ENCODE results near the gene POTEB. TPM values are rescaled to one million over a fixed set of nuclear protein-coding genes. Genes with fewer than 3 reads are reported as not detected.
A peak's percentile ranks its signal among the peaks of the same experiment; 100 is the strongest.
"Not testable (repeated sequence)": the region's sequence is repeated elsewhere in the genome, so short reads cannot be mapped to it uniquely, and the experiment has no call there.

The POTEB gene
- total RNA-seq = not detected
- polyA plus RNA-seq = not detected
- long read RNA-seq, donor 1 = 0 reads
- long read RNA-seq, donor 2 = 0 reads
- long read RNA-seq, donor 3 = 0 reads

GRCh38 chr15:21877635-21878034, at the start of gene POTEB:
Gene POTEB, minus strand, starts transcription at chr15:21877735. Its CDS starts 489 bp downstream, at chr15:21877246.
- intact Hi-C loops (cut with DNase I); H3K27ac ChIP-seq; H3K4me3 ChIP-seq; H3K27me3 ChIP-seq; H3K4me1 ChIP-seq (ENCODE audit: insufficient read depth); DNase-seq; H3K9me3 ChIP-seq; H3K36me3 ChIP-seq: not testable (repeated sequence)
- WGBS, 3 donors = no CpG with 5 or more reads among the region's 36 CpGs

- H3K9me3 ChIP-seq; intact Hi-C loops (cut with DNase I); H3K27ac ChIP-seq; H3K36me3 ChIP-seq; H3K4me1 ChIP-seq (ENCODE audit: insufficient read depth); H3K4me3 ChIP-seq; H3K27me3 ChIP-seq; DNase-seq: not testable (repeated sequence)
- no CpG with 5 or more reads among the region's 6 CpGs for WGBS, 3 donors
Observed at GRCh38 chr15:21890955-21891354, 13.4 kb upstream of the POTEB start.

GRCh38 chr15:21889542-21889941, 12.0 kb upstream of the POTEB start:
- no CpG with 5 or more reads among the region's 47 CpGs for WGBS, 3 donors
- H3K27me3 ChIP-seq; H3K27ac ChIP-seq; H3K4me1 ChIP-seq (ENCODE audit: insufficient read depth); DNase-seq; H3K4me3 ChIP-seq; H3K9me3 ChIP-seq; H3K36me3 ChIP-seq; intact Hi-C loops (cut with DNase I): not testable (repeated sequence)

GRCh38 chr15:21838831-21839230, 38.7 kb downstream of the POTEB start:
- peak in 2 of 5 donors; percentile 0 to 2 for DNase-seq
- WGBS, 3 donors = no CpG with 5 or more reads among the region's 1 CpG
- H3K27me3 ChIP-seq; H3K27ac ChIP-seq; H3K9me3 ChIP-seq; intact Hi-C loops (cut with DNase I); H3K36me3 ChIP-seq; H3K4me1 ChIP-seq (ENCODE audit: insufficient read depth); H3K4me3 ChIP-seq: not testable (repeated sequence)

Small RNAs within 50 kb of the gene (microRNA-seq; reads per million reads assigned to microRNA genes)
- 0 reads per million in 3 donors for gene MIR3118-4

Small RNAs within 50 kb of the gene (small RNA-seq; reads per million reads assigned to genes)
- not detected for gene MIR3118-4
- gene RNU6-631P = not detected

Other genes with a start within 250 kb of the POTEB start
- gene OR4M2, start 202.8 kb upstream of the POTEB start, total RNA-seq = under 1 TPM in 2 of 7 donors, not detected in 5; 0.31 to 0.45 TPM
- not detected for gene OR4M2, start 202.8 kb upstream of the POTEB start, polyA plus RNA-seq

Measured in ovary (tissue), 10 donors.